Activated CD8-positive, alpha-beta memory T cell treated with anti-CD3 and anti-CD28 coated beads, Interleukin-2, amount 10 ng/mL, durations not matched to agents 7 days and 5 days (primary cell): ENCODE measurements around the gene MBNL3. TPM values are rescaled to one million over a fixed set of nuclear protein-coding genes. Genes with fewer than 3 reads are reported as not detected.

Experiments used
- ATAC-seq: fragments of 150-1000 bp; cut with Tn5 transposase; one replicate; pipeline ENCODE4 v1.10.0; 2021; ENCODE audit warnings: moderate library complexity
- CTCF ChIA-PET: fragments of 350-600 bp; sonication (Branson Sonifier 250); formaldehyde crosslinking; loops from one replicate; lab custom pipeline; 2021; ENCODE audit warnings: antibody characterized with exemption; lab: Charles Lee
- DNase-seq: peaks from one replicate; pipeline ENCODE4 v3.0.0-alpha.2; 2020
- H3K27ac Mint-ChIP-seq: one replicate; pipeline ENCODE4 v1.8.0; 2021; ENCODE audit warnings: mild to moderate bottlenecking, mixed read lengths
- H3K27me3 Mint-ChIP-seq: one replicate; pipeline ENCODE4 v1.8.0; 2021; ENCODE audit warnings: mixed read lengths
- H3K36me3 Mint-ChIP-seq: one replicate; pipeline ENCODE4 v1.8.0; 2021; ENCODE audit warnings: mild to moderate bottlenecking, mixed read lengths
- H3K4me1 Mint-ChIP-seq: one replicate; pipeline ENCODE4 v1.8.0; 2021; ENCODE audit warnings: mixed read lengths
- H3K4me3 Mint-ChIP-seq: one replicate; pipeline ENCODE4 v1.8.0; 2021; ENCODE audit warnings: mild to moderate bottlenecking, moderate library complexity, mixed read lengths
- H3K9me3 Mint-ChIP-seq: one replicate; pipeline ENCODE4 v1.8.0; 2022; ENCODE audit warnings: low read depth, mixed read lengths
- total RNA-seq, 2 experiments: library from RNA; stranded (reverse); gene quantifications; one replicate each; pipeline ENCODE4 v1.2.3, GENCODE V29; 2021

Gene MBNL3, protein sequence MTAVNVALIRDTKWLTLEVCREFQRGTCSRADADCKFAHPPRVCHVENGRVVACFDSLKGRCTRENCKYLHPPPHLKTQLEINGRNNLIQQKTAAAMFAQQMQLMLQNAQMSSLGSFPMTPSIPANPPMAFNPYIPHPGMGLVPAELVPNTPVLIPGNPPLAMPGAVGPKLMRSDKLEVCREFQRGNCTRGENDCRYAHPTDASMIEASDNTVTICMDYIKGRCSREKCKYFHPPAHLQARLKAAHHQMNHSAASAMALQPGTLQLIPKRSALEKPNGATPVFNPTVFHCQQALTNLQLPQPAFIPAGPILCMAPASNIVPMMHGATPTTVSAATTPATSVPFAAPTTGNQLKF
- 10 to 100 TPM; 23.2 to 25.1 TPM for total RNA-seq

DNA sequence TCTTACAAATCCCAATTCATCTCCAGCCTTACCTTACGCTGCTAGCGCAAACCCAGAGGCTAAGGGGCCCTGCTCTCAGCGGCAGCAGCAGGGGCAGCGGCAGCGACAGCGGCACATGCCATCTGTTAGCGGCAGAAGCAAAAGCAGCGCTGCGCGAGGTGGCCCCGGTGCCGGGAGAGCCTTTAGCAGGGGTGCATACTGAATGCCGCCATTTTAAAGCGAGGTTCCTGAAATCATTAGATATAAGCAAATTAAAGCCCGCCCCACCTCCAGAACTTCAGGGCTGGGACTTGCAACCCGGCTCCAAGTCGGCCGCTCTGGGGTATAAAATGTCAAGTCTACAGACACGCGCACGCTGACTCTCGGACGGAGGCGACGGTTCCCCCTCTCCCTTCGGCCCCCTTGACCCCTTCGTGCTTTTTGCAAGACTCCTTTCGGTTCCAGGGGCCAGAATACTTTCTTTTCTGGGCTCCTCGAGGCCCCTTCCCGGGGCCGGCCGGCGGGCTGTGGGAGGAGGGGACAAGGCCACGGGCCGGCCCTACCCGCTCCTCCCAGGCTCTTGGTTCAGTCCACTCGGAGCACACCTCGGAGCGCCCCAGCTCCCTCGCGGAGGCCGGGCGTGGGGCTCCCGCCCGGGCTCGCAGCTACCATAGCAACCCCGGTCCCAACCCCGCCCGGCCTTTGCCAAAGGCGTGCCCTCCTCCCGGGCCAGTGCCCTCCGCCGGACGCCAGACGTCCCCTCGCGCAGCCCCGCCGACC lies at the start of gene MBNL3:
TSS of gene MBNL3 (minus strand) at position 220 of the 759 bp plus-strand sequence. CDS start 49,427 bp downstream, outside the sequence.
- ATAC-seq, result peak; percentile 71
- Mint-ChIP-seq H3K36me3 (peaks cover 3% of the 10 kb centered on the region), H3K9me3 (no peaks in the 10 kb centered on the region), H3K4me1 (peaks cover 41% of the 10 kb centered on the region), H3K4me3 (peak within 1 kb of the TSS; percentile 96), H3K27ac (peak within 1 kb of the TSS; percentile 96), H3K27me3 (no peaks in the 10 kb centered on the region)
- DNase-seq, result peak; percentile 74
- CTCF ChIA-PET, result no interaction called here

DNA sequence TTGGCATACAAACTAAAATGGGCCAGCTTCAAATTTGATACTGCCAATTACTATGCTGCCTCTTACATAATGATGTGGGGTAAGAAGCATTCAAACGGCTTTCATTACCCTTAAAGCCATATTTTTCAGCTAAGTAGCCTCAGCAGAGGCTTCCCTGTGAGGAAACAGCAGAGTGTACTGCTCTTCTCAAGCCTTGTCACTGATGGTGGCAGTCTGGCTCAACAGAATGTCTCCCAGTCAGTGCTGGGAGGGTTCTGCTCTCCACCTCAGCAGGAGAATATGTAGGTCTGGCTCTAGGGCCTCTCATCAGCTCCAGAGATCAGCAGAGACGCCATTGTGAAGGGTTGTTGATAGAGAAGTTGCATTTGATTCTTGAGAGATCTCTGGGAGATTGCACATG lies 44.6 kb upstream of the MBNL3 start:
- CTCF ChIA-PET, result no interaction called here
- no peak for DNase-seq
- Mint-ChIP-seq H3K9me3 (no peaks in the 10 kb centered on the region), H3K36me3 (peaks cover 2% of the 10 kb centered on the region), H3K4me3 (no peak overlapping the region), H3K27ac (no peak overlapping the region), H3K27me3 (peaks cover 2% of the 10 kb centered on the region), H3K4me1 (peaks cover 6% of the 10 kb centered on the region)
- no peak for ATAC-seq

DNA sequence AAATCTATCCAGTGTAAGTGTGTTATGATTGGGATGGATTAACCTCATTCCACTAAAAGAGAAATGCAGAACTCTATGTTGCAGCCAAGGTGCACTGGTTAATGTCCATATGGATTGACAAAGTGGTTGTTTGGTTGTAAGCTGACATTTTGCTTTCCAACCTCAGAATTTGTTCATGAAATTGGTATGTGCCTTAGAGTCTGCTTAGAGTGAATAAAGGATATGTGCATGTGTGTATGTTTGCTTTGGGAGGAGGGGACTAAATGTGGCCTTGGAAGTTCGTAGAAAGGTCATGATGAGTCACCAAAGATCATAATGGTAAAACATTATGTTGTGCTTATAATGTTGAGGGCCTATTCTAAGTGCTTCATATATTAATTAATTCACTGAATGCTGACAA lies 44.1 kb upstream of the MBNL3 start:
- Mint-ChIP-seq H3K4me3 (no peak overlapping the region), H3K9me3 (no peaks in the 10 kb centered on the region), H3K4me1 (peaks cover 6% of the 10 kb centered on the region), H3K27me3 (peaks cover 2% of the 10 kb centered on the region), H3K36me3 (peaks cover 2% of the 10 kb centered on the region), H3K27ac (no peak overlapping the region)
- DNase-seq, result no peak
- no peak for ATAC-seq
- CTCF ChIA-PET, result no interaction called here

DNA sequence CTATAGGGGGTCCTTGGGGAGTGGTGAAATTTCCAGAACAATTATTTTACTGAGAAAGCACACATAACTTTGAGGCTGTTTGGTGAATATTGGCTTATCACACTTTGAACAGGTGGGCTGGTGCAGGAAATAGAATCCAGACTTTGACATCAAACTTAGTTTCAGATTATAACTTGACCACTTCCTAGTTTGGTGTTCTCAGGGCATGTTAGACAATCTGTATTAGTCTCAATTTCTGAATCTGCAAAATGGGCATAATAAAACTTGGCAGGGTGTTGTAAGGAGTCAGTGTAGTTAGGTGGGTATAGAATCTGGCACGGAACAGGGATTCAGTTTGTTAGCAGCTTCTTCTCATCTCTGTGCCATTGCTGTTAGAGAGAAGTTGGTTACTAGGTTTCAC lies 43.3 kb upstream of the MBNL3 start:
- Mint-ChIP-seq H3K9me3 (no peaks in the 10 kb centered on the region), H3K4me1 (peaks cover 6% of the 10 kb centered on the region), H3K27me3 (peaks cover 6% of the 10 kb centered on the region), H3K4me3 (no peak overlapping the region), H3K36me3 (peaks cover 2% of the 10 kb centered on the region), H3K27ac (no peak overlapping the region)
- CTCF ChIA-PET, result no interaction called here
- no peak for DNase-seq
- ATAC-seq, result no peak

DNA sequence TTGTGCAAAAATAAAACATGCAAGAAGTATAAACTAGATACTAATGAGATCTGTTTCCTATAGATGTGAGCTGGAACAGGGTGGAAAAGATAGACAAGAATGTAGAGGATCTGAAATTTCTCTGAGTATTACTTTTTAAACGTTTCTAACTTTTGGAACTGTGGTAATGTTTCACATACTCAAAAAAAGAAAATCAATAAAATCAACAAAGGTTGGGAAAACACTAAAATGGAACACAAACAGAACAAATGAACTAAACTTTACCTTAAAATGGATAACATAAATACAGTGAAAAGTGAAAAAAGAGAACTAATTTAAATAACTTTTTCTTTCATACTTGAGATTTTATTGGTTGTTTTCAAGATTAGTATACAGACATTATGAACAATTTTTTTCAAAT lies 32.0 kb upstream of the MBNL3 start:
- ATAC-seq (no peak), DNase-seq (no peak)
- Mint-ChIP-seq H3K9me3 (no peaks in the 10 kb centered on the region), H3K4me3 (no peak overlapping the region), H3K4me1 (no peaks in the 10 kb centered on the region), H3K27ac (no peak overlapping the region), H3K36me3 (no peaks in the 10 kb centered on the region), H3K27me3 (no peaks in the 10 kb centered on the region)
- CTCF ChIA-PET, result no interaction called here

DNA sequence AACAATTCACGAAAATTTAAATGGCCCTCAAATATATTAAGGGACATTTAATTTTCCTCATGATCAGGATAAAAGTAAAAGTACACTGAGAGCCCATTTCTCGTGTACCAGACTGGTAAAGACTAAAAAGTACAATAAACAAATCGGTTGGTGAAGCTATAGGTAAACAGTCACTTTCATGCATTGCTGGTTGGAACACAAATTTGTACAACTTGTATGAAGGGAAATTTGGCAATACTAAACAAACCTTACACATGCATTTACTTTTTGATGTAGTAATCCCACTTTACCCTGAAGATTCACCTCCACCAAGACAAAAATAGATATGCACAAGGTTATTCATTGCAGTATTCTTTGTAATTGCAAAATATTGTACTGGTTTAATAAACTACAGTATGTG lies 31.4 kb upstream of the MBNL3 start:
- ATAC-seq (no peak), DNase-seq (no peak)
- no peaks in the 10 kb centered on the region for H3K27me3 Mint-ChIP-seq
- no peaks in the 10 kb centered on the region for H3K9me3 Mint-ChIP-seq
- no peak overlapping the region for H3K4me3 Mint-ChIP-seq
- H3K27ac Mint-ChIP-seq, result no peak overlapping the region
- CTCF ChIA-PET, result no interaction called here
- H3K36me3 Mint-ChIP-seq, result no peaks in the 10 kb centered on the region
- no peaks in the 10 kb centered on the region for H3K4me1 Mint-ChIP-seq

DNA sequence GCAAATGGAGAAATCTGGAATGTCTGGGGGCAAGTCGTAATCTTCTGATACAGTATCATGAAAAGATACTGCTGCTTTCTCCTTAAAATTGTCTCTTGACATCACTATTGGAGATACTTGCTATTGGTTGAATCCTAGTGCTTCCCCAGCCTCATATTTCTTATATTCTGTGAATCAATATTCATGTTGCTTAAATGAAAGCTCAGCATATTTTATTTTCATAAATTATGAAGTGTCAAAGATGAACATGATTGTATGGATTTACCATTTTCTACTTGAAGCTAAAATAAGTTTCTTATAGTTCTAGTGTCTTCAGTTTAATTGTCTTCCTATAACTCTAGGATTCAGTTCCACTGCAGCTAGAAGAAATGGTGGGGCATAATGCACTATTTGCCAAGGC lies 29.6 kb upstream of the MBNL3 start:
- Mint-ChIP-seq H3K36me3 (no peaks in the 10 kb centered on the region), H3K4me1 (no peaks in the 10 kb centered on the region), H3K4me3 (no peak overlapping the region), H3K9me3 (no peaks in the 10 kb centered on the region), H3K27ac (no peak overlapping the region), H3K27me3 (no peaks in the 10 kb centered on the region)
- CTCF ChIA-PET, result no interaction called here
- DNase-seq (no peak), ATAC-seq (no peak)

DNA sequence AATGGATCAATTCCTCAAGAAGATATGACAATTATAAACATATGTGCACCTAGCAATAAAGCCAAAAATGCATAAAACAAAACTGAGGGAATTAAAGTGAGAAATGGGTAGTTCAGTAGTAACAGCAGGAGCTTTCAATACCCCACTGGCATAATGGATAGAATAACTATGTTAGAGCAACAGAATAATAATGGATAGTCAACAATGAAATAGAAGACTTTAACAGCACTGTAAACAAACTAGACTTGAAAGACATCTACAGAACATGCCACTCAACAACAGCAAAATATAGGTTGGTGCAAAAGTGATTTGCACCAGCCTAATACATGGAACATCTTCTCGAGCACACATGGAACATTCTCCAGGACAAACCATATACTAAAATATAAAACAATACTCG lies 20.0 kb upstream of the MBNL3 start:
- H3K36me3 Mint-ChIP-seq, result no peaks in the 10 kb centered on the region
- peaks cover 6% of the 10 kb centered on the region for H3K27me3 Mint-ChIP-seq
- no peak for DNase-seq
- H3K27ac Mint-ChIP-seq, result no peak overlapping the region
- H3K9me3 Mint-ChIP-seq, result no peaks in the 10 kb centered on the region
- no peak overlapping the region for H3K4me3 Mint-ChIP-seq
- no peak for ATAC-seq
- CTCF ChIA-PET, result no interaction called here
- no peaks in the 10 kb centered on the region for H3K4me1 Mint-ChIP-seq

DNA sequence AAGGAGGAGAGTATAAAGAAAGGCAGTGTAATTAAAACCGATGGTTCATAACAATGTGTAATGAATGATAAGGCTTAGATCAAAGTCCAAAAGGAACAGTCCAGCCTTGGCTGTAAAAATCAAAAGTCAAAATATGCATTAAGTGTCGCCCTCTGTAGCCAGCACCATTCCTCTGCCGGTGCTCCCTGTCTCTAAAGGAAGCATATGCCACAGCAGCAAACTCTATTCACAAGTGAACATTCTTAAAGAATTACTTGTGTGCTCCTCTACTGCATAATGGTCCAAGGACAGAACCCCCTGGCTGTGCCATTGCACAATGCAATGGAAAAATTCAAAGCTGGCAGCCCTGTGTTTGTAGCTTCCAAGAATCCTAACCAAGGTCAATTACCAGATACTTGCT lies 16.3 kb upstream of the MBNL3 start:
- ATAC-seq, result no peak
- Mint-ChIP-seq H3K27me3 (peaks cover 3% of the 10 kb centered on the region), H3K36me3 (no peaks in the 10 kb centered on the region), H3K27ac (no peak overlapping the region), H3K9me3 (no peaks in the 10 kb centered on the region), H3K4me1 (no peaks in the 10 kb centered on the region), H3K4me3 (no peak overlapping the region)
- CTCF ChIA-PET, result no interaction called here
- no peak for DNase-seq

DNA sequence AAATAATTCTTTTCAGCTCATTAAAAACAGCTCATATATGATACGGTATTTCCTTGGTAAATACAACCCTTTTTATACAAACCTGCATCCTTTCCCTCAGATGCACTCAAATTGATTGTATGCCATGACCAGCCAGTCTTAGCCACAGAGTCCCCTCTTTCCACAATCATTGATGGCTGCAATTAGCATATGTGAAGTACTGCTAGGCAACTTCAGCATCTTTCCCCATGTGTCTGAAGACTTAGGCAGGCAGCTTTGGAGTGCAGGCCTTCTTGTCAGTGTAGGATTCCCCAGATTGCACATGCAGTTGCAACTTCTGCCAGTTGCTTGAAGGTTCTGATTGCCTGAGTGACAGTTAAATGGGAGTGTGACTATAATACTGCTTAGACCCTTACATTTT lies 15.6 kb upstream of the MBNL3 start:
- no peak overlapping the region for H3K4me3 Mint-ChIP-seq
- H3K27ac Mint-ChIP-seq, result no peak overlapping the region
- no peak for ATAC-seq
- no peak for DNase-seq
- H3K4me1 Mint-ChIP-seq, result no peaks in the 10 kb centered on the region
- H3K27me3 Mint-ChIP-seq, result peaks cover 3% of the 10 kb centered on the region
- H3K9me3 Mint-ChIP-seq, result no peaks in the 10 kb centered on the region
- CTCF ChIA-PET, result interaction anchor here (0.7 kb wide), 1 partner anchor 663 kb away, joined by 3 read pairs; no protein-coding TSS in a partner anchor
- H3K36me3 Mint-ChIP-seq, result no peaks in the 10 kb centered on the region

DNA sequence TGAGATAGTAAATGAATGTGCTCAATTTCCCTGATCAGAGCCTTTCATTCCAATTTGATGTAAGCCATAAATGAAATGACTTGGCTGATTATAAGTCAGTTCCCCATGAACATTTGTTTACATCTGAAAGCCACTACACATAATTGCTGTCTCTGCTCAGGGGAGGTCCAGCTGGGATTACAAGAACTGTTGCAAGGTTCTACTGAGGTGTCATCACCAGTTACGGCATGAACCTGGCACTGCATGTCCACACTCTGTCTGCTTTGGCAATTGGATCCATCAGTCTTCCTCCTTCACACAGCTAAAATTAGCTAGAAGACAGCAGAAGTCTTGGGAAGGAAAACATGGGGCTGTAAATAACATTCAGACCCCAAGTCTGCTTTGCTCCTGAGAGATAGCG lies 12.8 kb upstream of the MBNL3 start:
- Mint-ChIP-seq H3K4me3 (no peak overlapping the region), H3K4me1 (no peaks in the 10 kb centered on the region), H3K36me3 (no peaks in the 10 kb centered on the region), H3K9me3 (no peaks in the 10 kb centered on the region), H3K27ac (no peak overlapping the region), H3K27me3 (no peaks in the 10 kb centered on the region)
- ATAC-seq (no peak), DNase-seq (no peak)
- CTCF ChIA-PET, result no interaction called here

DNA sequence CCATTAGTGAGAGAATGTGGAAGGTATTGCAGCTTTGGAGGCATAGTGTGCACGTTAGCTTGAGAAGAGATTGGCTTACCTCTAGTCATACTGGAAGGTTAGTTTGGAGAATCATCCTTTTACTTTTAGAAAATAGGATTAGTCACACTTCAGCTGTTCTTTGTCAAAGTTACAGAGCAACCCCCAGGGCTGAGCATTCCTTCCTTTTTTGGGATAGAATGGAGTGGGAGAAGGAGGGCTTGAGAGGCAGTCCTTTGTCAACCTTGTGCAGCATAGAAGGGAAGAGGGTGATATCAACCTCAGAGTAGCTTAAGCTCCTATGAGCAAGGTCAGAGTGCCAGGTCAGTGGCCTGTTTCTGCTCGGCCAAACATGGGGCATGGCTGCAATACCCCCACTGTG lies 8.6 kb upstream of the MBNL3 start:
- Mint-ChIP-seq H3K4me3 (no peak overlapping the region), H3K36me3 (no peaks in the 10 kb centered on the region), H3K4me1 (no peaks in the 10 kb centered on the region), H3K27ac (no peak overlapping the region), H3K9me3 (no peaks in the 10 kb centered on the region), H3K27me3 (no peaks in the 10 kb centered on the region)
- CTCF ChIA-PET, result no interaction called here
- ATAC-seq (no peak), DNase-seq (no peak)

DNA sequence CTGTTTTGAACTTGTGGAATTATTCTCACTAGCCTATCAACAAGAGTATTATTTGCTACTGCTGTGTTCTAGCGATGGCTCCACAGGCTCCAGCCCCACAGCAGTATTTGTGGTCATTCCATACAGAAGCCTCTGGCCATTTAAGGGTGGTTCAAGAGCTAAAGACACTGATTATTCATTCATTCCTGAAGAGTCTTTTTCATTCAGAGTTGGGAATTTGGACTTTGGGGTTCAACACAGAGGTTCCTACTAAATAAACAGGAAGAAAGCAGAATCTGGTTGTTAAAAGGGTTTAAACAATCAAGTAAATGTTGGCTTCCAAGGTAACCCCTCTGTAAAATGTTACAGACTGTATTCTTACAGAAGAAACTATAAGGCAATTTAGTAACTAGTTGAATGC lies 4.3 kb upstream of the MBNL3 start:
- Mint-ChIP-seq H3K9me3 (no peaks in the 10 kb centered on the region), H3K27me3 (no peaks in the 10 kb centered on the region), H3K36me3 (peaks cover 3% of the 10 kb centered on the region), H3K4me1 (peaks cover 18% of the 10 kb centered on the region), H3K4me3 (no peak overlapping the region), H3K27ac (no peak overlapping the region)
- no peak for DNase-seq
- ATAC-seq, result no peak
- CTCF ChIA-PET, result no interaction called here

DNA sequence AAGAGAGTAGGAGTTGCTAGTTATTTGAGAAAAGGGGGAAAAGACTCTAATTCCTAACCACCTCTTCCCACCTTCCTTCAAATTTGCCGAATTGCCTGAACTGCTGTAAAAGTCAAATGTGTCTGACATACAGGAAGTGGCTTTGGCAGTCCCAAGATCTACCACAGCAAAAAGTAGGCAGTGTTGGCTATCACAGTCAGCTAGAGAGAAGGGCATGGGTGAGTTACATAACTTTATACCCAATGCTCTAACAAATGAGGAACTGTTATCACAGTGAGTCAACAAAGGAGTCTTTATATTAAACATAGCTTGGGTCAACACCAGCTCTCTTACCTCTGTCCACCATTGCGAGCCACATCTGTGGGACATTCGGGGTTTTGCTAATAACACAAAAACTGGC lies 2.4 kb upstream of the MBNL3 start:
- H3K27ac Mint-ChIP-seq, result peak overlapping the region; percentile 17
- CTCF ChIA-PET, result interaction anchor here (1.7 to 2.3 kb wide), 2 partner anchors 123 to 198 kb away, joined by 7 to 11 read pairs; no protein-coding TSS in a partner anchor
- peak; percentile 47 for DNase-seq
- no peaks in the 10 kb centered on the region for H3K9me3 Mint-ChIP-seq
- H3K27me3 Mint-ChIP-seq, result no peaks in the 10 kb centered on the region
- peak overlapping the region; percentile 55 for H3K4me3 Mint-ChIP-seq
- H3K36me3 Mint-ChIP-seq, result peaks cover 3% of the 10 kb centered on the region
- H3K4me1 Mint-ChIP-seq, result peaks cover 33% of the 10 kb centered on the region
- peak; percentile 13 for ATAC-seq
